ENCODE measurements around the gene KCNIP3.

DNA sequence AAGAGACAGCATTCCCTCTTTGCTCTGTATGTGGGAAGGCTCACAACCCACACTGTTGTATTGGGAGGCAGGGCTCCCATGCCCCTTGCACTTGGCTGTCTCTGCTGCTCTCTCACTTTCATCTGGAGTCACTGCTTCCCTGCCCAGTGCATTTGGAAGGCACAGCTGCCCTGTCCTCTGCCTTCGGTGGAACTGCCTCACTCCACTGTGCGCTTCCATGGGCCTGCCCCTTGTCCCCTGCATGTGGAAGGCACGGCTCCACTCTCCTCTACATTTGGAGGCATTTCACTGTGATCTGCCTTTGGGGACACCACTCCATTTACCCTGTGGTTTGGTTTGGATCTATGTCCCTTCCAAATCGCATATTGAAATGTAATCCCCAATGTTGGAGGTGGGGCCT lies 32.0 kb upstream of the KCNIP3 start:
- TF ChIP-seq, protein P1, sequence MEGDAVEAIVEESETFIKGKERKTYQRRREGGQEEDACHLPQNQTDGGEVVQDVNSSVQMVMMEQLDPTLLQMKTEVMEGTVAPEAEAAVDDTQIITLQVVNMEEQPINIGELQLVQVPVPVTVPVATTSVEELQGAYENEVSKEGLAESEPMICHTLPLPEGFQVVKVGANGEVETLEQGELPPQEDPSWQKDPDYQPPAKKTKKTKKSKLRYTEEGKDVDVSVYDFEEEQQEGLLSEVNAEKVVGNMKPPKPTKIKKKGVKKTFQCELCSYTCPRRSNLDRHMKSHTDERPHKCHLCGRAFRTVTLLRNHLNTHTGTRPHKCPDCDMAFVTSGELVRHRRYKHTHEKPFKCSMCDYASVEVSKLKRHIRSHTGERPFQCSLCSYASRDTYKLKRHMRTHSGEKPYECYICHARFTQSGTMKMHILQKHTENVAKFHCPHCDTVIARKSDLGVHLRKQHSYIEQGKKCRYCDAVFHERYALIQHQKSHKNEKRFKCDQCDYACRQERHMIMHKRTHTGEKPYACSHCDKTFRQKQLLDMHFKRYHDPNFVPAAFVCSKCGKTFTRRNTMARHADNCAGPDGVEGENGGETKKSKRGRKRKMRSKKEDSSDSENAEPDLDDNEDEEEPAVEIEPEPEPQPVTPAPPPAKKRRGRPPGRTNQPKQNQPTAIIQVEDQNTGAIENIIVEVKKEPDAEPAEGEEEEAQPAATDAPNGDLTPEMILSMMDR (IDR thresholded peaks at IDR 0.05), result no peak
- TF ChIP-seq POLR2A (IDR thresholded peaks at IDR 0.05), result no peak

Measured in lower leg skin (tissue), 3 donors.